Psoas muscle (tissue), 8 donors: ENCODE results near the gene TSN. TPM values are rescaled to one million over a fixed set of nuclear protein-coding genes. Genes with fewer than 3 reads are reported as not detected.

Source experiments
- ATAC-seq, 4 donors: fragments of 200-7000 bp; cut with Tn5 transposase; one replicate each; pipeline ENCODE4 v1.9.1; 2020; ENCODE audit warnings: moderate library complexity in 3 of 4, mild to moderate bottlenecking in 2 of 4
- DNase-seq, 2 donors: peaks; one replicate each; pipeline ENCODE4 v3.0.0-alpha.2; 2020
- H3K27ac ChIP-seq: fragments of 200-600 bp; one replicate; pipeline ENCODE4 v1.8.0; 2022
- H3K27me3 ChIP-seq, 3 donors: fragments of 200-600 bp in 1 of 3; one replicate each; pipeline versions ENCODE4 v1.6.1 to v1.8.0; 2013 to 2022; ENCODE audit warnings: low read length in 2 of 3, mild to moderate bottlenecking in 2 of 3, moderate library complexity in 1 of 3; ENCODE audit not compliant: insufficient read depth in 3 of 3
- H3K36me3 ChIP-seq, 2 donors: fragments of 200-600 bp in 1 of 2; one replicate each; pipeline versions ENCODE4 v1.6.1 to v1.8.0; 2013 to 2022; ENCODE audit warnings: low read depth in 1 of 2, mild to moderate bottlenecking in 1 of 2, moderate library complexity in 1 of 2; ENCODE audit not compliant: insufficient read depth in 1 of 2
- H3K4me1 ChIP-seq: fragments of 200-600 bp; one replicate; pipeline ENCODE4 v1.8.0; 2022
- H3K4me3 ChIP-seq: fragments of 200-600 bp; one replicate; pipeline ENCODE4 v1.8.0; 2022; ENCODE audit warnings: mild to moderate bottlenecking
- H3K9me3 ChIP-seq: fragments of 200-600 bp; one replicate; pipeline ENCODE4 v1.8.0; 2022
- CTCF ChIP-seq: fragments of 200-600 bp; IDR thresholded peaks from one replicate; pipeline ENCODE4 v1.8.0; 2022; ENCODE audit warnings: antibody characterized with exemption
- WGBS, 3 donors: extraction: QIAGEN DNeasy Blood & Tissue Kit; methylation state at CpG; one replicate each; pipeline versions ENCODE4 v1.1.6 to v1.1.7; 2013; 5-methylcytosine and 5-hydroxymethylcytosine counted together
- intact Hi-C, 2 donors: fragments of 100-400 bp; cut with DNase I; formaldehyde crosslinking; loops; one replicate each; pipeline versions ENCODE4 v1.11.0 to v1.14.2; 2022
- long read RNA-seq, 2 donors: library from polyadenylated mRNA; unstranded; transcript quantifications; one replicate each; pipeline ENCODE4 v2.0.0, GENCODE V29; 2021
- polyA plus RNA-seq, 3 donors: library from polyadenylated mRNA; stranded (reverse); fragments of 200-250 nt; gene quantifications; one replicate each; pipeline ENCODE4 v1.2.3, GENCODE V29; 2013
- total RNA-seq, 4 donors: library from RNA; stranded (reverse); fragmentation: NEBNext Ultra II Directional in 2 of 4; extraction: Animal tissue kit (Norgen Biotek cat#: 25700) in 2 of 4; gene quantifications; one replicate each; pipeline versions ENCODE4 v1.2.1 to v1.2.4, GENCODE V29; 2021 to 2023
- donor health status: healthy with polysubstance abuse.
- donor health status: DM: no; HTN: no; CAD: no; lungs with moderate emphysema.
- donor health status: Bipolar disorder and iron deficiency.
- donor health status: healthy.
- donor health status: DM: yes; HTN: yes; CAD: no.
- donor health status: DM: no; HTN: no; CAD: no.
- donor health status: DM: no; HTN: no; CAD: no.
- donor health status: DM: yes; HTN: yes; CAD: no.

TSN gene
- total RNA-seq (10 to 100 TPM; 38.0 to 50.5 (median 42.7) TPM), polyA plus RNA-seq (10 to 100 TPM; 25.0 to 68.4 (median 35.1) TPM)
- long read RNA-seq, donor 1, transcript TSN-201 (6 exons, 3,420 nt): major isoform, 59 of 63 reads
- long read RNA-seq, donor 1, partial matches to known transcripts: 1 of 63 reads
- long read RNA-seq, donor 1, other reads (novel, unspliced or antisense): 1 of 63 reads
- long read RNA-seq, donor 2, transcript TSN-201 (6 exons, 3,420 nt): major isoform, 113 of 127 reads
- long read RNA-seq, donor 2, partial matches to known transcripts: 3 of 127 reads
- long read RNA-seq, donor 2, other reads (novel, unspliced or antisense): 8 of 127 reads

GRCh38 chr2:121755237-121756111 is at the start of gene TSN:
Gene TSN, plus strand, starts transcription at chr2:121755651. Its CDS starts 129 bp downstream, at chr2:121755780.
- Histone ChIP-seq H3K4me1 (peaks cover 19% of the 10 kb centered on the region), H3K27ac (peak within 1 kb of the TSS; percentile 76), H3K27me3 (no peaks in the 10 kb centered on the region), H3K36me3 (peaks cover 0 to 30% of the 10 kb centered on the region in 2 donors), H3K9me3 (no peaks in the 10 kb centered on the region), H3K4me3 (peak within 1 kb of the TSS; percentile 78)
- DNase-seq: peak; percentile 98 to 99
- intact Hi-C loops: no loop called here
- TF ChIP-seq CTCF: no peak
- 0 to 1% (median 0%) methylated on average over 66 to 67 of the region's 67 CpGs for WGBS, 3 donors
- ATAC-seq: peak; percentile 99 to 100 (median 100)

- Histone ChIP-seq H3K4me1 (no peaks in the 10 kb centered on the region), H3K4me3 (no peak overlapping the region), H3K9me3 (no peaks in the 10 kb centered on the region), H3K27me3 (no peaks in the 10 kb centered on the region), H3K36me3 (no peaks in the 10 kb centered on the region), H3K27ac (no peak overlapping the region)
- TF ChIP-seq CTCF: no peak
- DNase-seq (no peak), ATAC-seq (no peak)
- intact Hi-C loops: no loop called here
- 94 to 95% (median 94%) methylated on average over 4 of the region's 4 CpGs for WGBS, 3 donors
Measured at GRCh38 chr2:121705958-121706357, 49.5 kb upstream of the TSN start.

- DNase-seq: no peak
- intact Hi-C loops: no loop called here
- no peak for ATAC-seq
- Histone ChIP-seq H3K27me3 (no peaks in the 10 kb centered on the region), H3K27ac (no peak overlapping the region), H3K9me3 (no peaks in the 10 kb centered on the region), H3K4me3 (no peak overlapping the region), H3K36me3 (no peaks in the 10 kb centered on the region), H3K4me1 (no peaks in the 10 kb centered on the region)
- 42 to 53% (median 43%) methylated on average over 9 of the region's 9 CpGs for whole genome bisulfite sequencing, 3 donors
- TF ChIP-seq CTCF: no peak
Measured at GRCh38 chr2:121707344-121707919, 48.0 kb upstream of the TSN start.

- H3K27ac ChIP-seq: no peak overlapping the region
- WGBS, 3 donors: 85 to 93% (median 89%) methylated on average over 5 of the region's 5 CpGs
- ATAC-seq (no peak), DNase-seq (no peak)
- intact Hi-C loops: no loop called here
- H3K27me3 ChIP-seq: no peaks in the 10 kb centered on the region
- no peaks in the 10 kb centered on the region for H3K4me1 ChIP-seq
- H3K4me3 ChIP-seq: no peak overlapping the region
- no peak for TF ChIP-seq CTCF
- no peaks in the 10 kb centered on the region for H3K9me3 ChIP-seq
- H3K36me3 ChIP-seq: no peaks in the 10 kb centered on the region
Measured at GRCh38 chr2:121707920-121708361, 47.5 kb upstream of the TSN start.
